ENCODE data around the gene TBC1D22A. TPM values are rescaled to one million over a fixed set of nuclear protein-coding genes. Genes with fewer than 3 reads are reported as not detected.

TBC1D22A gene
- total RNA-seq, 1 experiment from 2014 or later: 32.6 TPM

DNA sequence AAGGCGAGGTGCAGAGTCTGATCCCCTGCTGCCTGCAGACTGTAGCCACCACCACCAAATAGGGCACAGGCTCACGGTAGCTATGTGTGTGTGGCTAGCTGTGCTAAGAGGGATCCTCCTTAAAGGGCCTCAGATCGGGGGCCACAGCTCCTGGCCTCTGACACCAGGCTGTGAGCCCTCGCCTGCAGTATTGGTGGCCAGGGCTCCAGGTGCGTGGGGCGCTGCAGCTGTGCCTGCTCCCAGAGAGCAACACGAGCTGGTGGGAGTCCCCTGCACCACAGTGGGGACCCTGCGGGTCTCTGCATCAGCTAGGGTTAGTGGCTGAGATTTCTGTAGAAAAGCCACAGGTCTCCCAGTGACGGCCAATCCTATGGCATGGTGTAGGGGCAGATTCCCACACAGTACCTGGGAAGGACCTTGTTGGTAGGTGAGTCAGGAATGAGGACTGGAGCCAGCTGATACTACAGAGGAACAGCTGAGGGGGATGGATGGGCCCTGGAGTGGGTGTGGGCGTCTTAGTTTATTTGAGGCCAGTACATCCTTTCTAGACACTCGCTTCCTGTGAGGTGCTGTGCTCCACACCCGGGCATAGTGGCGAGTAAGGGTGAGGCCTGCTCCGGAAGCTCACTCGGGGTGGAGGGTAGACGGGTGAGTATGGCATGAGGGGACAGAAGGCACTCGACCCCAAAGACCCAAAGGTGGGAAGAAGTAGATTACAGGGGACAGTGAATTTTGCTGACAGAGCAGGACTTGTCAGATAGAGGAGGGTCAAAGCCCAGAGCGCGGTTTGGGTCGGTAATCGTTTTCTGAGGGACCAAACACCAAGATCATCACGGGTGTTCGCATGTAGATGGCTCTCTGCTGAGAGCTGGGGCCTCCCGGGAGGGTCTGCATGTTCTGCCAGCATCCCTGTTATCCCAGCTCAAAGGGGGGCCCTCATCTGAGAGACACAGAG lies 212.5 kb downstream of the TBC1D22A start:
- DNase-seq: no peak
- Histone ChIP-seq H3K27me3 (replicated peaks; ENCODE audit: control insufficient read depth, insufficient read depth, low read length) (no peaks in the 10 kb centered on the region), H3K4me3 (ENCODE audit: low read depth, low read length) (no peak overlapping the region), H3K9me3 (no peaks in the 10 kb centered on the region), H3K36me3 (ENCODE audit: control insufficient read depth, insufficient read depth, low read length) (peaks cover 3% of the 10 kb centered on the region), H3K4me1 (no peaks in the 10 kb centered on the region)
- intact Hi-C loops (cut with micrococcal nuclease; ENCODE audit: unreplicated experiment): no loop called here
- Mint-ChIP-seq H3K4me1 (ENCODE audit: low read depth, unreplicated experiment) (no peaks in the 10 kb centered on the region), H3K36me3 (ENCODE audit: insufficient read depth, unreplicated experiment) (peaks cover 6% of the 10 kb centered on the region), H3K4me3 (ENCODE audit: unreplicated experiment) (no peak overlapping the region), H3K9me3 (ENCODE audit: unreplicated experiment) (no peaks in the 10 kb centered on the region), H3K27ac (ENCODE audit: unreplicated experiment) (no peak overlapping the region), H3K27me3 (ENCODE audit: insufficient read depth, unreplicated experiment) (no peaks in the 10 kb centered on the region)
- no TSS peak for BruUV-seq (replicated peaks)
- TF ChIP-seq, protein P1, sequence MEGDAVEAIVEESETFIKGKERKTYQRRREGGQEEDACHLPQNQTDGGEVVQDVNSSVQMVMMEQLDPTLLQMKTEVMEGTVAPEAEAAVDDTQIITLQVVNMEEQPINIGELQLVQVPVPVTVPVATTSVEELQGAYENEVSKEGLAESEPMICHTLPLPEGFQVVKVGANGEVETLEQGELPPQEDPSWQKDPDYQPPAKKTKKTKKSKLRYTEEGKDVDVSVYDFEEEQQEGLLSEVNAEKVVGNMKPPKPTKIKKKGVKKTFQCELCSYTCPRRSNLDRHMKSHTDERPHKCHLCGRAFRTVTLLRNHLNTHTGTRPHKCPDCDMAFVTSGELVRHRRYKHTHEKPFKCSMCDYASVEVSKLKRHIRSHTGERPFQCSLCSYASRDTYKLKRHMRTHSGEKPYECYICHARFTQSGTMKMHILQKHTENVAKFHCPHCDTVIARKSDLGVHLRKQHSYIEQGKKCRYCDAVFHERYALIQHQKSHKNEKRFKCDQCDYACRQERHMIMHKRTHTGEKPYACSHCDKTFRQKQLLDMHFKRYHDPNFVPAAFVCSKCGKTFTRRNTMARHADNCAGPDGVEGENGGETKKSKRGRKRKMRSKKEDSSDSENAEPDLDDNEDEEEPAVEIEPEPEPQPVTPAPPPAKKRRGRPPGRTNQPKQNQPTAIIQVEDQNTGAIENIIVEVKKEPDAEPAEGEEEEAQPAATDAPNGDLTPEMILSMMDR (IDR thresholded peaks at IDR 0.05; ENCODE audit: insufficient read depth in 1 of 2, low read depth in 1 of 2, low read length in 1 of 2, severe bottlenecking in 1 of 2, unreplicated experiment in 1 of 2): no peak
- POLR2A ChIA-PET: interaction anchor here (0.6 kb wide), 1 partner anchor 173 kb away, joined by 3 read pairs; no protein-coding TSS in a partner anchor
- CTCF ChIA-PET: no interaction called here

DNA sequence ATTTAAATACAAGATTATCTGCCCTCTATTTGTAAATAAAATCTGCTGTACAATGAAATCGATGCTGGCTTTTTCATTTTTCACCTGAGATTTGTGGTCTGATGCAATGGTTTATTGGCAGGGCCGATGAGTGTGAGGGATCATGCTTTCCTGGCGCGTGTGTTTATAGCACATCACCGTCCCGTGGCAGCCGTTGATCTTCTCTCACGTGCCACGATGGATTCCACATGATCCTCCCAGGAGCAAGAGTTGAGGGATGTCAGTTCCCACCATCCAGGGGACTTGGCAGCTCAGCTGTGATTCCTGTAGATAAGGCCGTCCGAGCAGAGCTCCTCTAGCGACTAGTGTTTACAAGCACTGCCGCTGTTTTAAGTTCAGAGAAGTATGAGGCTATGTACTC lies 213.7 kb downstream of the TBC1D22A start:
- ChIA-PET CTCF (interaction anchor here (0.6 kb wide), 1 partner anchor 15 kb away, joined by 3 read pairs; no protein-coding TSS in a partner anchor), POLR2A (interaction anchor here (0.6 kb wide), 2 partner anchors 175 to 349 kb away, joined by 3 to 5 read pairs; no protein-coding TSS in a partner anchor)
- Histone ChIP-seq H3K4me3 (ENCODE audit: low read depth, low read length) (no peak overlapping the region), H3K4me1 (no peaks in the 10 kb centered on the region), H3K9me3 (no peaks in the 10 kb centered on the region), H3K36me3 (ENCODE audit: control insufficient read depth, insufficient read depth, low read length) (peaks cover 3% of the 10 kb centered on the region), H3K27me3 (replicated peaks; ENCODE audit: control insufficient read depth, insufficient read depth, low read length) (no peaks in the 10 kb centered on the region)
- Mint-ChIP-seq H3K27me3 (ENCODE audit: insufficient read depth, unreplicated experiment) (no peaks in the 10 kb centered on the region), H3K4me3 (ENCODE audit: unreplicated experiment) (no peak overlapping the region), H3K4me1 (ENCODE audit: low read depth, unreplicated experiment) (no peaks in the 10 kb centered on the region), H3K36me3 (ENCODE audit: insufficient read depth, unreplicated experiment) (peaks cover 6% of the 10 kb centered on the region), H3K9me3 (ENCODE audit: unreplicated experiment) (no peaks in the 10 kb centered on the region), H3K27ac (ENCODE audit: unreplicated experiment) (no peak overlapping the region)
- BruUV-seq (replicated peaks): no TSS peak
- TF ChIP-seq, protein P1 (IDR thresholded peaks at IDR 0.05; ENCODE audit: insufficient read depth in 1 of 2, low read depth in 1 of 2, low read length in 1 of 2, severe bottlenecking in 1 of 2, unreplicated experiment in 1 of 2): no peak
- DNase-seq: no peak
- intact Hi-C loops (cut with micrococcal nuclease; ENCODE audit: unreplicated experiment): no loop called here

DNA sequence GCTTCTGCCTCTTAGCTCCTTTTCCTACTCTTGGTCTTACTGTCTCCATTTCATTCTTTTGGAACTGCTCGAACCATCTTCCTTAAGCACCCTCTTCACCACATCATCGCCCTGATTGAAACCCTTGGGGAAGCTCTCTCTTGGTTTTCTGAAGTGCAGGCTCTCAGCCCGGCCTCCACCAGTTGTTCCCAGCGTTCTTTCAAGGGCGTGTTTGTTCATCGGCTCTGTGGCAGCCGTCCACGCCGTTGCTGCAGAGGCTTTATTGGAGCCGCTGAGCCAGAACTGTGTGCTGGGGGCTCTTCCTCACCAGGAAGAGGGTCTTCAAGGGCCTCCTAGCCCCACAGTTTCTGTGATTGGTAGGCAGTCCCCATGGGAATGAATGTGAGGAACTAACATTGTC lies 214.1 kb downstream of the TBC1D22A start:
- Mint-ChIP-seq H3K4me1 (ENCODE audit: low read depth, unreplicated experiment) (no peaks in the 10 kb centered on the region), H3K36me3 (ENCODE audit: insufficient read depth, unreplicated experiment) (peaks cover 10% of the 10 kb centered on the region), H3K27me3 (ENCODE audit: insufficient read depth, unreplicated experiment) (no peaks in the 10 kb centered on the region), H3K27ac (ENCODE audit: unreplicated experiment) (no peak overlapping the region), H3K4me3 (ENCODE audit: unreplicated experiment) (no peak overlapping the region), H3K9me3 (ENCODE audit: unreplicated experiment) (no peaks in the 10 kb centered on the region)
- peaks cover 3% of the 10 kb centered on the region for H3K36me3 ChIP-seq (ENCODE audit: control insufficient read depth, insufficient read depth, low read length)
- intact Hi-C loops (cut with micrococcal nuclease; ENCODE audit: unreplicated experiment): no loop called here
- DNase-seq: no peak
- H3K9me3 ChIP-seq: no peaks in the 10 kb centered on the region
- no peaks in the 10 kb centered on the region for H3K27me3 ChIP-seq (replicated peaks; ENCODE audit: control insufficient read depth, insufficient read depth, low read length)
- no TSS peak for BruUV-seq (replicated peaks)
- ChIA-PET CTCF (interaction anchor here (0.6 kb wide), 1 partner anchor 16 kb away, joined by 3 read pairs; no protein-coding TSS in a partner anchor), POLR2A (interaction anchor here (0.6 kb wide), 2 partner anchors 176 to 350 kb away, joined by 3 to 5 read pairs; no protein-coding TSS in a partner anchor)
- TF ChIP-seq, protein P1 (IDR thresholded peaks at IDR 0.05; ENCODE audit: insufficient read depth in 1 of 2, low read depth in 1 of 2, low read length in 1 of 2, severe bottlenecking in 1 of 2, unreplicated experiment in 1 of 2): no peak
- H3K4me3 ChIP-seq (ENCODE audit: low read depth, low read length): no peak overlapping the region
- no peaks in the 10 kb centered on the region for H3K4me1 ChIP-seq
